ENCODE data around the gene GALP. TPM values are rescaled to one million over a fixed set of nuclear protein-coding genes. Genes with fewer than 3 reads are reported as not detected.
"Not testable (repeated sequence)": the region's sequence is repeated elsewhere in the genome, so short reads cannot be mapped to it uniquely, and the experiment has no call there.

Gene GALP
- total RNA-seq, 4 donors from 2014 or later, result not detected

- TF ChIP-seq CTCF (IDR thresholded peaks at IDR 0.05; ENCODE audit: low read depth), result no peak
These were observed 15.9 kb downstream of the GALP start for GRCh38 chr19:56191711-56192110.

- no peak for TF ChIP-seq CTCF (IDR thresholded peaks at IDR 0.05; ENCODE audit: low read depth)
These were observed 18.3 kb downstream of the GALP start for GRCh38 chr19:56193981-56194640.

DNA sequence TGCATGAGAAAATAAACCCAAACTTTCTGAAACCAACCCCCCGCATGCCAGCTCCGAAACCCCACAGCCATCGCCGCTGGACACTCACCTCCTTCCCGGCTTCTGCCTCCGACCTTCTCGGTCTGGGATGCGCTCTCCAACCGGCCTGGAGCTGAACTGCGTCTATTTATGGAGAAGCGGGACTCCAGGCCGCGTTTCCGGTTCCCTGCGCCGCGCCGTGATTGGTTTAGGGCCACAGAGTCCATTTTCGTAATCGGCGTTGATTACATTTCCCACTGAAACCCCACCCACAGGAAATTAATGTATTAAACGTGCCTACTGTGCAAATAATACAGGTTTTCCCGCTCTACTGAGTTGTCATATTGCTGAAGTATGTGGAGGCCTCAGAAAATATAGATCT is 21.8 kb downstream of the GALP start, which contains the start of gene ZSCAN5B:
TSS of gene ZSCAN5B (minus strand) at position 138 of the 400 bp plus-strand sequence. CDS start 4,731 bp downstream, outside the sequence.
- not testable (repeated sequence) for TF ChIP-seq CTCF (IDR thresholded peaks at IDR 0.05; ENCODE audit: low read depth)

- no peak for TF ChIP-seq CTCF (IDR thresholded peaks at IDR 0.05; ENCODE audit: low read depth)
These were observed 23.9 kb downstream of the GALP start for GRCh38 chr19:56199687-56200086.

DNA sequence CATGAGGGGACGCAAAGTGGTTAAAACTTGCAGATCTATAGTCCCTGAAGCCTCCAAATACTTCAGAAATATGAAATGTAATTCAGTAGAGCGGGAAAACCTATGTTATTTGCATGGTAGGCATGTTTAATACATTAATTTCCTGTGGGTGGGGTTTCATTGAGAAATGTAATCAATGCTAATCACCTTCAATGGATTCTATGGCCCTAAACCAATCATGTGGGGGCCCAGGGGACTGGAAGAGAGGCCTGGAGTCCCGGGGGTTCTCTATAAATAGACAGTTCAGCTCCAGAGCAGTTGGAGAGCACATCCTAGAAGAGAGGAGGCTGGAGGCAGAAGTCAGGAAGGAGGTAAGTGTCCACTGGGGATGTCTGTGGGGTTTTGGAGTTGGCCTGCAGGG is 26.2 kb downstream of the GALP start, which contains the start of gene ZSCAN5C:
TSS of gene ZSCAN5C (plus strand) at position 301 of the 400 bp plus-strand sequence. CDS start 3,641 bp downstream, outside the sequence.
- no peak for TF ChIP-seq CTCF (IDR thresholded peaks at IDR 0.05; ENCODE audit: low read depth)

GRCh38 chr19:56209091-56209490 is 33.3 kb downstream of the GALP start:
- TF ChIP-seq CTCF (IDR thresholded peaks at IDR 0.05; ENCODE audit: low read depth), result no peak

GRCh38 chr19:56211718-56212117 is 35.9 kb downstream of the GALP start:
- TF ChIP-seq CTCF (IDR thresholded peaks at IDR 0.05; ENCODE audit: low read depth), result no peak
